Liver (tissue), 9 donors: Measurements from ENCODE around the gene B4GALT3. TPM values are rescaled to one million over a fixed set of nuclear protein-coding genes. Genes with fewer than 3 reads are reported as not detected.

Source experiments
- DNase-seq: peaks from one replicate; pipeline ENCODE4 v3.0.0-alpha.2; 2017; ENCODE audit warnings: low spot score
- H3K27ac ChIP-seq, 2 donors: one replicate each; pipeline ENCODE4 v1.7.0; 2013; ENCODE audit warnings: inconsistent platforms in 2 of 2, low read length in 2 of 2, control low read depth in 1 of 2, low read depth in 1 of 2, mild to moderate bottlenecking in 1 of 2
- H3K27me3 ChIP-seq, 4 donors: one replicate each; pipeline versions ENCODE4 v1.6.1 to v1.7.0; 2013; ENCODE audit warnings: low read length in 3 of 4, inconsistent platforms in 1 of 4, mild to moderate bottlenecking in 1 of 4, moderate library complexity in 1 of 4; ENCODE audit not compliant: control insufficient read depth in 4 of 4, insufficient read depth in 4 of 4
- H3K36me3 ChIP-seq, 4 donors: one replicate each; pipeline versions ENCODE4 v1.6.1 to v1.7.0; 2013; ENCODE audit warnings: low read length in 3 of 4, mild to moderate bottlenecking in 3 of 4, low read depth in 1 of 4, moderate library complexity in 1 of 4; ENCODE audit not compliant: control insufficient read depth in 4 of 4, insufficient read depth in 3 of 4
- H3K4me1 ChIP-seq, 4 donors: one replicate each; pipeline versions ENCODE4 v1.6.1 to v1.7.0; 2013; ENCODE audit warnings: low read length in 3 of 4, mild to moderate bottlenecking in 3 of 4, moderate library complexity in 1 of 4; ENCODE audit not compliant: control insufficient read depth in 4 of 4, insufficient read depth in 4 of 4
- H3K4me3 ChIP-seq, 3 donors: one replicate each; pipeline versions ENCODE4 v1.6.1 to v1.7.0; 2013; ENCODE audit warnings: low read length in 3 of 3, control low read depth in 1 of 3, low read depth in 1 of 3, mild to moderate bottlenecking in 1 of 3
- H3K9ac ChIP-seq, 2 donors: one replicate each; pipeline ENCODE4 v1.7.0; 2013; ENCODE audit warnings: low read length in 2 of 2, mild to moderate bottlenecking in 2 of 2, moderate library complexity in 2 of 2, control low read depth in 1 of 2, low read depth in 1 of 2
- H3K9me3 ChIP-seq, 4 donors: one replicate each; pipeline versions ENCODE4 v1.6.1 to v1.7.0; 2013; ENCODE audit warnings: low read length in 3 of 4; ENCODE audit not compliant: control insufficient read depth in 4 of 4
- ATF3 ChIP-seq: IDR thresholded peaks from 2 replicates; pipeline ENCODE4 v1.6.1; 2016; ENCODE audit warnings: antibody characterized with exemption
- CTCF ChIP-seq: fragments of 150-350 bp; IDR thresholded peaks from 2 replicates; pipeline ENCODE4 v1.5.1; 2017; ENCODE audit warnings: improper control_type of control experiment, low read depth, low read length; ENCODE audit not compliant: missing input control
- EGR1 ChIP-seq, 2 donors: IDR thresholded peaks; 2 replicates each; pipeline ENCODE4 v1.6.1; 2016 to 2018; ENCODE audit warnings: antibody characterized with exemption in 2 of 2, low read depth in 2 of 2
- FOXA1 ChIP-seq: IDR thresholded peaks from 2 replicates; pipeline ENCODE4 v1.6.1; 2016; ENCODE audit warnings: antibody characterized with exemption
- FOXA2 ChIP-seq: IDR thresholded peaks from 2 replicates; pipeline ENCODE4 v1.6.1; 2016; ENCODE audit warnings: antibody characterized with exemption
- GABPA ChIP-seq, 2 donors: IDR thresholded peaks in 1 of 2; conservative IDR thresholded peaks in 1 of 2; 2 replicates each; pipeline ENCODE4 v1.6.1; 2016; ENCODE audit warnings: antibody characterized with exemption in 2 of 2, mild to moderate bottlenecking in 1 of 2, moderate library complexity in 1 of 2
- HNF4G ChIP-seq: IDR thresholded peaks from 2 replicates; pipeline ENCODE4 v1.6.1; 2016; ENCODE audit warnings: antibody characterized with exemption
- JUND ChIP-seq, 2 donors: IDR thresholded peaks; 2 replicates each; pipeline ENCODE4 v1.6.1; 2016; ENCODE audit warnings: antibody characterized with exemption in 2 of 2
- MAX ChIP-seq: IDR thresholded peaks from 2 replicates; pipeline ENCODE4 v1.6.1; 2016; ENCODE audit warnings: antibody characterized with exemption
- NR2F2 ChIP-seq: IDR thresholded peaks from 2 replicates; pipeline ENCODE4 v1.6.1; 2016; ENCODE audit warnings: antibody characterized with exemption
- REST ChIP-seq: IDR thresholded peaks from 2 replicates; pipeline ENCODE4 v1.6.1; 2016; ENCODE audit warnings: antibody characterized with exemption, mild to moderate bottlenecking
- RXRA ChIP-seq, 2 donors: IDR thresholded peaks; 2 replicates each; pipeline ENCODE4 v1.6.1; 2017 to 2018; ENCODE audit warnings: antibody characterized with exemption in 2 of 2, mild to moderate bottlenecking in 1 of 2
- TAF1 ChIP-seq: conservative IDR thresholded peaks from 2 replicates; pipeline ENCODE4 v1.6.1; 2016; ENCODE audit warnings: antibody characterized with exemption, mild to moderate bottlenecking
- YY1 ChIP-seq: IDR thresholded peaks from 2 replicates; pipeline ENCODE4 v1.6.1; 2016; ENCODE audit warnings: antibody characterized with exemption, mild to moderate bottlenecking
- WGBS: extraction: QIAGEN DNeasy Blood & Tissue Kit; methylation state at CpG from one replicate; pipeline ENCODE4 v1.1.7; 2013; 5-methylcytosine and 5-hydroxymethylcytosine counted together
- polyA plus RNA-seq, 2 donors: library from polyadenylated mRNA; stranded (reverse) in 1 of 2; unstranded in 1 of 2; fragments of 200-250 nt in 1 of 2; fragments of >200 nt in 1 of 2; fragmentation: Nextera tagmentation in 1 of 2; extraction: Ambion mirVana in 1 of 2; gene quantifications; one replicate each; pipeline versions ENCODE4 v1.2.1 to v1.2.3, GENCODE V29; 2013 to 2015
- total RNA-seq, 2 donors: library from RNA; depleted of rRNA; stranded (reverse); fragments of >200 nt; gene quantifications; one replicate each; pipeline ENCODE4 v1.2.3, GENCODE V29; 2014
- donor health status: healthy.
- donor health status: healthy.
- donor health status: healthy.
- donor health status: healthy.
- donor health status: healthy.

B4GALT3 gene
- total and polyA plus RNA-seq, 4 donors = 13.1 to 23.8 (median 14.7) TPM

GRCh38 chr1:161127649-161128048 lies 49.7 kb downstream of the B4GALT3 start:
- no peak overlapping the region for H3K27ac ChIP-seq
- H3K27me3 ChIP-seq = no peaks in the 10 kb centered on the region
- peaks cover 8 to 42% (median 28%) of the 10 kb centered on the region in 4 donors for H3K36me3 ChIP-seq
- DNase-seq = no peak
- H3K9ac ChIP-seq = no peak overlapping the region
- WGBS = 89% methylated on average over 2 of the region's 2 CpGs
- no peak overlapping the region for H3K4me3 ChIP-seq
- H3K9me3 ChIP-seq = no peaks in the 10 kb centered on the region
- peaks cover 0 to 15% (median 7%) of the 10 kb centered on the region in 4 donors for H3K4me1 ChIP-seq
- TF ChIP-seq HNF4G = no peak
- TF ChIP-seq RXRA (IDR thresholded peaks at IDR 0.05) = no peak
- no peak for TF ChIP-seq YY1
- no peak for TF ChIP-seq CTCF
- TF ChIP-seq EGR1 (IDR thresholded peaks at IDR 0.05; ENCODE audit: low read depth in 2 of 2) = no peak
- no peak for TF ChIP-seq FOXA1
- no peak for TF ChIP-seq FOXA2
- TF ChIP-seq ATF3 = no peak
- no peak for TF ChIP-seq JUND (IDR thresholded peaks at IDR 0.05)
- TF ChIP-seq NR2F2 = no peak

GRCh38 chr1:161122967-161123366 lies 54.3 kb downstream of the B4GALT3 start:
- TF ChIP-seq REST (no peak), JUND (IDR thresholded peaks at IDR 0.05) (no peak), YY1 (no peak), RXRA (IDR thresholded peaks at IDR 0.05) (no peak), ATF3 (no peak), MAX (no peak)
- Histone ChIP-seq H3K9me3 (no peaks in the 10 kb centered on the region), H3K27me3 (no peaks in the 10 kb centered on the region), H3K4me1 (peaks cover 0 to 20% (median 16%) of the 10 kb centered on the region in 4 donors), H3K27ac (no peak overlapping the region), H3K9ac (no peak overlapping the region), H3K36me3 (peaks cover 13 to 56% (median 40%) of the 10 kb centered on the region in 4 donors), H3K4me3 (no peak overlapping the region)
- WGBS = 87% methylated on average over 6 of the region's 6 CpGs
- no peak for DNase-seq

- no peak for DNase-seq
- no peak overlapping the region for H3K9ac ChIP-seq
- no peak for TF ChIP-seq RXRA (IDR thresholded peaks at IDR 0.05)
- TF ChIP-seq FOXA2 = no peak
- no peak for TF ChIP-seq TAF1
- TF ChIP-seq GABPA (IDR thresholded peaks at IDR 0.05 in 1 of 2, conservative IDR thresholded peaks at IDR 0.05 in 1 of 2) = no peak
- TF ChIP-seq HNF4G = no peak
- TF ChIP-seq EGR1 (IDR thresholded peaks at IDR 0.05; ENCODE audit: low read depth in 2 of 2) = no peak
- peaks cover 1 to 27% (median 19%) of the 10 kb centered on the region in 4 donors for H3K4me1 ChIP-seq
- no peak overlapping the region for H3K4me3 ChIP-seq
- no peak overlapping the region for H3K27ac ChIP-seq
- H3K9me3 ChIP-seq = no peaks in the 10 kb centered on the region
- 79% methylated on average over 4 of the region's 4 CpGs for WGBS
- no peaks in the 10 kb centered on the region for H3K27me3 ChIP-seq
- H3K36me3 ChIP-seq = peaks cover 13 to 53% (median 37%) of the 10 kb centered on the region in 4 donors
Measured at GRCh38 chr1:161121834-161122233, 55.5 kb downstream of the B4GALT3 start.
